OCI-LY3 (cell line): ENCODE measurements around the gene SNX18.

ENCODE experiments used
- H2AFZ ChIP-seq: fragments of 200-600, 300-600 bp; shearing (Covaris generic); 2 replicates; pipeline ENCODE4 v1.6.0; 2014; ENCODE audit warnings: antibody characterized with exemption, low read depth, low read length
- H3K27ac ChIP-seq: fragments of 200-600, 300-600 bp; sonication (generic); 2 replicates; pipeline ENCODE4 v1.5.1; 2014; ENCODE audit warnings: mild to moderate bottlenecking, low read length, moderate library complexity, mixed read lengths
- H3K27me3 ChIP-seq: fragments of 200-600, 300-600 bp; sonication (generic); 2 replicates; pipeline ENCODE4 v1.6.1; 2014; ENCODE audit warnings: low read depth, low read length, mixed read lengths
- H3K36me3 ChIP-seq: fragments of 200-600, 300-600 bp; sonication (generic); replicated peaks from 2 replicates; pipeline ENCODE3; 2014; ENCODE audit warnings: low read depth, low read length, mixed read lengths
- H3K4me1 ChIP-seq: fragments of 300-600, 200-600 bp; sonication (generic); 2 replicates; pipeline ENCODE4 v1.6.1; 2014; ENCODE audit warnings: low read length, mixed read lengths
- H3K4me2 ChIP-seq: fragments of 200-600, 300-600 bp; sonication (generic); 2 replicates; pipeline ENCODE4 v1.6.1; 2014; ENCODE audit warnings: low read length, mixed read lengths
- H3K4me3 ChIP-seq: fragments of 300-600, 200-600 bp; sonication (generic); 2 replicates; pipeline ENCODE4 v1.5.1; 2014; ENCODE audit warnings: antibody characterized with exemption, mild to moderate bottlenecking, low read length, moderate library complexity
- H3K79me2 ChIP-seq: fragments of 300-600, 200-600 bp; shearing (Covaris generic); 2 replicates; pipeline ENCODE4 v1.6.1; 2014; ENCODE audit warnings: mild to moderate bottlenecking, low read length, mixed read lengths
- H3K9ac ChIP-seq: fragments of 300-600, 200-600 bp; shearing (Covaris generic); 2 replicates; pipeline ENCODE4 v1.6.0; 2014; ENCODE audit warnings: mild to moderate bottlenecking, low read length, moderate library complexity
- H3K9me3 ChIP-seq: fragments of 200-600, 300-600 bp; shearing (Covaris generic); 2 replicates; pipeline ENCODE4 v1.6.1; 2014; ENCODE audit warnings: low read length, mixed read lengths; ENCODE audit not compliant: insufficient read depth
- H4K20me1 ChIP-seq: fragments of 200-600, 300-600 bp; sonication (generic); 2 replicates; pipeline ENCODE4 v1.6.1; 2016; ENCODE audit warnings: low read length, mixed read lengths; ENCODE audit not compliant: insufficient read depth
- EZH2phosphoT487 ChIP-seq: fragments of 200-600 bp; shearing (Covaris generic); IDR thresholded peaks from 2 replicates; pipeline ENCODE4 v1.6.1; 2018; ENCODE audit warnings: antibody characterized with exemption, mixed run types, low read depth
- TF ChIP-seq, protein P1 (sequence below): fragments of 200-600, 300-600 bp; sonication (generic); IDR thresholded peaks from 2 replicates; pipeline ENCODE4 v1.5.1; 2014; ENCODE audit warnings: antibody characterized with exemption, low read length, low read depth

The SNX18 gene

DNA sequence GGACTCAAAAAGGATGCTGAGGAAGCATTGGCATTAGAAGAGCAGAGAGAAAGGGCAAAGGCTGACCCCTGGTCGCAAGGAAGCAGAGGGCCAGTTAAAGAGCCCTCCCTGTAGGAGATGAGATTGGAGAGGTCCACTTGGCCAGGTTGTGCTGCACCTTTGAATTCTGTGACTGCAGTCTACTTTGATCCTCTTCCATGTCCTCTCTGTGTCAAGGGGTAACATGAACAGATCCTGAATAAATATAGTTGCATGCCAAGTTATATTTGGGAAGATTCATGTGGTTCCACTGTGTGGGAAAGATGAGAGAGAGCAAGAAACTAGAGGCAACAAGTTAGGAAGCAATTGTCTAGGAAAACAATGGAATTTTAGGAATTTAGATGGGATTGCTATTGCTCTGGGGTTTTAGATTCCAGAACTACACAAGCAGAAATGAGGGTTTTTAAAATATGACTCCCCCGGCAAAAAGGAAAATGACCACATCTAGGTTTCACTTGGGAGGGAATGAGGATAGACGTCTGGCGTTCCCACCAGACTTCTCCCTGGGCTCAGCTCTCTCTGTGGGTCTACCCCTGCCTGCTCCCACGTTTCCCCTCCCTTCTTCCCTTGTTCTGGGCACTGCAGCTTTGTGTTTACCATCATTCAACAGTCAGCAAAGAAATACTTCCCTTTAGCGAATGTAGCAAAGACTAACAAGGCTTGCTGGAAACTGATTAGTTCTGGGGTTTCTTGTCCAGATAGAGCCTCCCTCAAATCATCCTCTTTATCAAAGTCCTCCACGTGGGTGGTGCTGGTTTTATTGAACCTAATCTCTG is 63.6 kb downstream of the SNX18 start:
- Histone ChIP-seq H3K79me2 (no peaks in the 10 kb centered on the region), H3K27me3 (no peaks in the 10 kb centered on the region), H3K4me2 (no peak overlapping the region), H2AFZ (no peak overlapping the region), H3K4me1 (no peaks in the 10 kb centered on the region), H3K9ac (no peak overlapping the region), H3K27ac (no peak overlapping the region), H4K20me1 (no peaks in the 10 kb centered on the region), H3K36me3 (no peaks in the 10 kb centered on the region), H3K9me3 (no peaks in the 10 kb centered on the region), H3K4me3 (no peak overlapping the region)
- TF ChIP-seq, protein P1, sequence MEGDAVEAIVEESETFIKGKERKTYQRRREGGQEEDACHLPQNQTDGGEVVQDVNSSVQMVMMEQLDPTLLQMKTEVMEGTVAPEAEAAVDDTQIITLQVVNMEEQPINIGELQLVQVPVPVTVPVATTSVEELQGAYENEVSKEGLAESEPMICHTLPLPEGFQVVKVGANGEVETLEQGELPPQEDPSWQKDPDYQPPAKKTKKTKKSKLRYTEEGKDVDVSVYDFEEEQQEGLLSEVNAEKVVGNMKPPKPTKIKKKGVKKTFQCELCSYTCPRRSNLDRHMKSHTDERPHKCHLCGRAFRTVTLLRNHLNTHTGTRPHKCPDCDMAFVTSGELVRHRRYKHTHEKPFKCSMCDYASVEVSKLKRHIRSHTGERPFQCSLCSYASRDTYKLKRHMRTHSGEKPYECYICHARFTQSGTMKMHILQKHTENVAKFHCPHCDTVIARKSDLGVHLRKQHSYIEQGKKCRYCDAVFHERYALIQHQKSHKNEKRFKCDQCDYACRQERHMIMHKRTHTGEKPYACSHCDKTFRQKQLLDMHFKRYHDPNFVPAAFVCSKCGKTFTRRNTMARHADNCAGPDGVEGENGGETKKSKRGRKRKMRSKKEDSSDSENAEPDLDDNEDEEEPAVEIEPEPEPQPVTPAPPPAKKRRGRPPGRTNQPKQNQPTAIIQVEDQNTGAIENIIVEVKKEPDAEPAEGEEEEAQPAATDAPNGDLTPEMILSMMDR = no peak
- TF ChIP-seq EZH2phosphoT487 = no peak

DNA sequence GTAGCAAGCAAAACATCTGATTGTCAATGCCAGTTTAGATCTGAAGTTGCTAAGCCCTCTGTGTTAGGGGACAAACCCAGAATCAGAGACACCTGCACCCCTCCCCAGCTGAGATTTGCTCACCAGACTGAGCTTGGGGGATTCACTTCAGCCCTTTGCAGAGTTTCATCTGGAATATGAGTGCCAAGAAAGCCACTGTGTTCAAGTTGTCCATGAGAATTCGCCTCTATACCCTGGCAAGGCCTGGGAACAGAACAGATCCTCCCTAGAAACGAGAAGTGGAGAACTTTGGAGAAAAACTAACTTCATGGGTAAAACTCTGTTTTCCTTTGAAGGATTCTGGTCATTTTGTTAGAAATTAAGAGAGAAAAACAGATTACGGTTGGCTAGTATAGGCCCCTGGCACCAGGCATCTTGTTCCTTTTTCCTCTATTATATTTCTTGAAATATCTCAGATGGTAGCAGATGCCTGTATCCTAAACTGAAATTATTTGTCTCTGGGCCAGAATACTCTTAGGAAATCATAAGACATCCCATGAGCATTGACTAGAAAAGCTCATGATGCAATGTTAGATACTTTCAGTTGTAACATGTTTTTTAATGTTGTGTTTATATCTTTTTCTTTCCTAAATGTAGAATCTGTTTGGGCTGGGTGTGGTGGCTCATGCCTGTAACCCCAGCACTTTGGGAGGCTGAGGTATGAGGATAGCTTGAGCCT is 64.4 kb downstream of the SNX18 start:
- no peaks in the 10 kb centered on the region for H3K36me3 ChIP-seq

DNA sequence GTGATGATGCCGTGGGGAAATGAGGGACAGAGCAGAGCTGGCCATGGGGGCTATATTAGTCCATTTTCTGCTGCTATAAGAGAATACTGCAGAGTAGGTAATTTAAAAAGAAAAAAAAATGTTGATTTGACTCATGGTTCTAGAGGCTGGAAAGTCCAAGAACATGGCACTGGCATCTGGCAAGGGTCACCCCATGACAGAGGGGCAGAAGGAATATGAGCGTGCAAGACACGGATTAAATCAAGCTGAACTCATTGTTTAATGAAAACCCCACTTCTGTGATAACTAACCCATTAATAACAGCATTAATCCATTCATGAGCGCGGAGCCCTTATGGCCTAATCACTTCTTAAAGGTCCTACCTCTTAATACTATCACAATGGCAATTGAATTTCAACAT is 68.8 kb downstream of the SNX18 start:
- TF ChIP-seq, protein P1 = no peak
- no peak for TF ChIP-seq EZH2phosphoT487
- no peaks in the 10 kb centered on the region for H4K20me1 ChIP-seq
- H3K27ac ChIP-seq = no peak overlapping the region
- H3K9me3 ChIP-seq = no peaks in the 10 kb centered on the region
- no peaks in the 10 kb centered on the region for H3K36me3 ChIP-seq
- no peak overlapping the region for H3K4me2 ChIP-seq
- no peaks in the 10 kb centered on the region for H3K27me3 ChIP-seq
- H3K4me1 ChIP-seq = peaks cover 14% of the 10 kb centered on the region
- H2AFZ ChIP-seq = no peak overlapping the region
- H3K79me2 ChIP-seq = no peaks in the 10 kb centered on the region
- H3K9ac ChIP-seq = no peak overlapping the region
- H3K4me3 ChIP-seq = no peak overlapping the region

More for the DNA sequence above, 64.4 kb downstream of the SNX18 start:
- Histone ChIP-seq H3K79me2 (no peaks in the 10 kb centered on the region), H2AFZ (no peak overlapping the region), H3K27me3 (no peaks in the 10 kb centered on the region), H3K4me3 (no peak overlapping the region), H3K9me3 (no peaks in the 10 kb centered on the region), H3K9ac (no peak overlapping the region), H3K27ac (no peak overlapping the region), H3K4me1 (no peaks in the 10 kb centered on the region), H4K20me1 (no peaks in the 10 kb centered on the region), H3K4me2 (no peak overlapping the region)
- TF ChIP-seq EZH2phosphoT487 = no peak
- TF ChIP-seq, protein P1 = no peak

DNA sequence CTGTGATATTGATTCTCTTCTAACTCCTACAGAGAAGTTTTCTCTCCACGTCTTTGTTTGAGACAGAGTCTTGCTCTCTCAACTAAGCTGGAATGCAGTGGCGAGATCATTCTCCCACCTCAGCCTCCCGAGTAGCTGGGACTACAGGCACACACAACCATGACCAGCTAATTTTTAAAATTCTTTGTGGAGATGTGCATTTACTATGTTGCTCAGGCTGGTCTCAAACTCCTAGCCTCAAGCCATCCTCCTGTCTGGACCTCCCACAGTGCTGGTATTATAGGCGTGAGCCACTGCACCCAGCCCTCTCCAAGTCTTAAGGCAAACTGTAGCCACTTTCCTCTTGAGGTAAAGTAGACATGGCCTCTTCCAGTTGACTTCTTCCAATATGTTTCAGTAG is 72.2 kb downstream of the SNX18 start:
- Histone ChIP-seq H3K9ac (no peak overlapping the region), H3K27me3 (no peaks in the 10 kb centered on the region), H3K4me1 (peaks cover 14% of the 10 kb centered on the region), H3K36me3 (no peaks in the 10 kb centered on the region), H2AFZ (no peak overlapping the region), H3K27ac (no peak overlapping the region), H3K4me2 (no peak overlapping the region), H3K4me3 (no peak overlapping the region), H3K79me2 (no peaks in the 10 kb centered on the region), H3K9me3 (no peaks in the 10 kb centered on the region), H4K20me1 (no peaks in the 10 kb centered on the region)
- TF ChIP-seq EZH2phosphoT487 = no peak
- TF ChIP-seq, protein P1 = no peak
